ENCODE measurements around the gene BICRA. TPM values are rescaled to one million over a fixed set of nuclear protein-coding genes. Genes with fewer than 3 reads are reported as not detected.

BICRA gene
- total RNA-seq, 1 experiment from 2014 or later: 23.1 TPM

GRCh38 chr19:47670736-47671135 lies 61.8 kb downstream of the BICRA start:
- intact Hi-C loops (cut with micrococcal nuclease; ENCODE audit: unreplicated experiment): no loop called here
- no peak for TF ChIP-seq EZH2 (IDR thresholded peaks at IDR 0.05; ENCODE audit: borderline replicate concordance, low read depth, low read length, poor library complexity, severe bottlenecking)
- TF ChIP-seq, protein P1, sequence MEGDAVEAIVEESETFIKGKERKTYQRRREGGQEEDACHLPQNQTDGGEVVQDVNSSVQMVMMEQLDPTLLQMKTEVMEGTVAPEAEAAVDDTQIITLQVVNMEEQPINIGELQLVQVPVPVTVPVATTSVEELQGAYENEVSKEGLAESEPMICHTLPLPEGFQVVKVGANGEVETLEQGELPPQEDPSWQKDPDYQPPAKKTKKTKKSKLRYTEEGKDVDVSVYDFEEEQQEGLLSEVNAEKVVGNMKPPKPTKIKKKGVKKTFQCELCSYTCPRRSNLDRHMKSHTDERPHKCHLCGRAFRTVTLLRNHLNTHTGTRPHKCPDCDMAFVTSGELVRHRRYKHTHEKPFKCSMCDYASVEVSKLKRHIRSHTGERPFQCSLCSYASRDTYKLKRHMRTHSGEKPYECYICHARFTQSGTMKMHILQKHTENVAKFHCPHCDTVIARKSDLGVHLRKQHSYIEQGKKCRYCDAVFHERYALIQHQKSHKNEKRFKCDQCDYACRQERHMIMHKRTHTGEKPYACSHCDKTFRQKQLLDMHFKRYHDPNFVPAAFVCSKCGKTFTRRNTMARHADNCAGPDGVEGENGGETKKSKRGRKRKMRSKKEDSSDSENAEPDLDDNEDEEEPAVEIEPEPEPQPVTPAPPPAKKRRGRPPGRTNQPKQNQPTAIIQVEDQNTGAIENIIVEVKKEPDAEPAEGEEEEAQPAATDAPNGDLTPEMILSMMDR (conservative IDR thresholded peaks at IDR 0.05; ENCODE audit: low read depth, low read length): no peak
- no peaks in the 10 kb centered on the region for H3K4me1 ChIP-seq (ENCODE audit: insufficient read depth, low read length, poor library complexity, severe bottlenecking)
- no peak overlapping the region for H3K27ac ChIP-seq (ENCODE audit: low read depth, low read length, poor library complexity, severe bottlenecking)
- no peak overlapping the region for H3K4me3 ChIP-seq (ENCODE audit: low read depth, low read length, poor library complexity, severe bottlenecking)
- CTCF ChIA-PET: no interaction called here
- POLR2A ChIA-PET (ENCODE audit: low non-redundant PET): no interaction called here
- H3K9me3 ChIP-seq (ENCODE audit: low read depth, low read length, poor library complexity, severe bottlenecking): no peaks in the 10 kb centered on the region
- DNase-seq (ENCODE audit: low spot score): no peak
- H3K27me3 ChIP-seq (replicated peaks; ENCODE audit: insufficient read depth, low read depth, low read length, poor library complexity): no peaks in the 10 kb centered on the region
- no TSS peak for BruUV-seq (replicated peaks)
- H3K36me3 ChIP-seq (ENCODE audit: insufficient read depth, low read length, poor library complexity, severe bottlenecking): peaks cover 5% of the 10 kb centered on the region

GRCh38 chr19:47671499-47671898 lies 62.6 kb downstream of the BICRA start:
- H3K4me1 ChIP-seq (ENCODE audit: insufficient read depth, low read length, poor library complexity, severe bottlenecking): no peaks in the 10 kb centered on the region
- H3K4me3 ChIP-seq (ENCODE audit: low read depth, low read length, poor library complexity, severe bottlenecking): no peak overlapping the region
- DNase-seq (ENCODE audit: low spot score): no peak
- no peak overlapping the region for H3K27ac ChIP-seq (ENCODE audit: low read depth, low read length, poor library complexity, severe bottlenecking)
- H3K27me3 ChIP-seq (replicated peaks; ENCODE audit: insufficient read depth, low read depth, low read length, poor library complexity): no peaks in the 10 kb centered on the region
- ChIA-PET CTCF (no interaction called here), POLR2A (ENCODE audit: low non-redundant PET) (no interaction called here)
- no TSS peak for BruUV-seq (replicated peaks)
- TF ChIP-seq, protein P1 (conservative IDR thresholded peaks at IDR 0.05; ENCODE audit: low read depth, low read length): no peak
- TF ChIP-seq EZH2 (IDR thresholded peaks at IDR 0.05; ENCODE audit: borderline replicate concordance, low read depth, low read length, poor library complexity, severe bottlenecking): no peak
- H3K9me3 ChIP-seq (ENCODE audit: low read depth, low read length, poor library complexity, severe bottlenecking): no peaks in the 10 kb centered on the region
- peaks cover 5% of the 10 kb centered on the region for H3K36me3 ChIP-seq (ENCODE audit: insufficient read depth, low read length, poor library complexity, severe bottlenecking)
- intact Hi-C loops (cut with micrococcal nuclease; ENCODE audit: unreplicated experiment): no loop called here

DNA sequence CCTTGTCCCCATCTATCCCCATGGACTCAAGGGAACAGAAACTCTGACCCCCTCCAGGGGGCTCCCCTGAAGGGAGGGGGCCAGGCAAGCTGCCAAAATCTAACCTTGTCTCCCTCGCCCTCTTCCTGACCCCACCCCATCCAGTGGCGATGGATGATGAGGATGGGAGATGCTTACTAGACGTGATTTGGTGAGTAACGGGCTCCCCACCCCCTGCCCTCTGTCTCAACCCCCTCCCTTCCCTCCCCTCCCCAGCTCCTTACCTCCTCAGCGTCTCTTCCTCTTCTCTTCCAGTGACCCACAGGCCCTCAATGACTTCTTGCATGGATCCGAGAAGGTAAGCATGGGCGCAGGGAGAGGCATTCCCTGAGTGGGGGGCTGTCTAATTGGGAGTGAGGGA lies 64.5 kb downstream of the BICRA start:
- no peak for DNase-seq (ENCODE audit: low spot score)
- TF ChIP-seq, protein P1 (conservative IDR thresholded peaks at IDR 0.05; ENCODE audit: low read depth, low read length): no peak
- TF ChIP-seq EZH2 (IDR thresholded peaks at IDR 0.05; ENCODE audit: borderline replicate concordance, low read depth, low read length, poor library complexity, severe bottlenecking): no peak
- Histone ChIP-seq H3K27ac (ENCODE audit: low read depth, low read length, poor library complexity, severe bottlenecking) (no peak overlapping the region), H3K27me3 (replicated peaks; ENCODE audit: insufficient read depth, low read depth, low read length, poor library complexity) (no peaks in the 10 kb centered on the region), H3K36me3 (ENCODE audit: insufficient read depth, low read length, poor library complexity, severe bottlenecking) (peaks cover 5% of the 10 kb centered on the region), H3K4me1 (ENCODE audit: insufficient read depth, low read length, poor library complexity, severe bottlenecking) (no peaks in the 10 kb centered on the region), H3K9me3 (ENCODE audit: low read depth, low read length, poor library complexity, severe bottlenecking) (no peaks in the 10 kb centered on the region), H3K4me3 (ENCODE audit: low read depth, low read length, poor library complexity, severe bottlenecking) (no peak overlapping the region)
- ChIA-PET CTCF (no interaction called here), POLR2A (ENCODE audit: low non-redundant PET) (no interaction called here)
- no TSS peak for BruUV-seq (replicated peaks)
- intact Hi-C loops (cut with micrococcal nuclease; ENCODE audit: unreplicated experiment): no loop called here
